H9 (cell line): ENCODE data around the gene MYLK4. TPM values are rescaled to one million over a fixed set of nuclear protein-coding genes. Genes with fewer than 3 reads are reported as not detected.

ENCODE experiments used
- DNase-seq: peaks from one replicate; pipeline ENCODE4 v3.0.0-alpha.2; 2017
- H2AFZ ChIP-seq: one replicate; pipeline ENCODE4 v1.6.1; 2013; ENCODE audit warnings: mild to moderate bottlenecking, low read length, control low read depth, moderate library complexity
- H2AK5ac ChIP-seq: 2 replicates; pipeline ENCODE4 v1.6.1; 2013; ENCODE audit warnings: low read length, control low read depth, mixed read lengths; ENCODE audit not compliant: insufficient read length
- H2BK120ac ChIP-seq: one replicate; pipeline ENCODE4 v1.6.1; 2013; ENCODE audit warnings: low read depth, mild to moderate bottlenecking, low read length, control low read depth, inconsistent platforms; ENCODE audit not compliant: poor library complexity, severe bottlenecking
- H2BK12ac ChIP-seq: 2 replicates; pipeline ENCODE4 v1.6.1; 2013; ENCODE audit warnings: low read length, control low read depth, mixed read lengths, low read depth; ENCODE audit not compliant: insufficient read length
- H2BK15ac ChIP-seq: 2 replicates; pipeline ENCODE4 v1.6.1; 2013; ENCODE audit warnings: low read depth, low read length, control low read depth
- H2BK20ac ChIP-seq: one replicate; pipeline ENCODE4 v1.6.1; 2013; ENCODE audit warnings: low read depth, mild to moderate bottlenecking, low read length, control low read depth, inconsistent platforms; ENCODE audit not compliant: poor library complexity, severe bottlenecking
- H2BK5ac ChIP-seq: 2 replicates; pipeline ENCODE4 v1.6.1; 2013; ENCODE audit warnings: low read length, control low read depth, mixed read lengths; ENCODE audit not compliant: insufficient read length
- H3K14ac ChIP-seq: 2 replicates; pipeline ENCODE4 v1.6.1; 2013; ENCODE audit warnings: low read length, control low read depth; ENCODE audit not compliant: insufficient read depth
- H3K18ac ChIP-seq: 2 replicates; pipeline ENCODE4 v1.6.1; 2013; ENCODE audit warnings: low read depth, mild to moderate bottlenecking, mixed read lengths, low read length, control low read depth; ENCODE audit not compliant: insufficient read length
- H3K23ac ChIP-seq: 2 replicates; pipeline ENCODE4 v1.6.1; 2013; ENCODE audit warnings: low read length, control low read depth, mixed read lengths, low read depth; ENCODE audit not compliant: insufficient read length
- H3K23me2 ChIP-seq: 2 replicates; pipeline ENCODE4 v1.6.1; 2013; ENCODE audit warnings: low read depth, mild to moderate bottlenecking, mixed read lengths, low read length, control low read depth; ENCODE audit not compliant: insufficient read length, poor library complexity, severe bottlenecking
- H3K27ac ChIP-seq: 2 replicates; pipeline ENCODE4 v1.5.1; 2013; ENCODE audit warnings: low read length, control low read depth, mixed read lengths, low read depth; ENCODE audit not compliant: insufficient read length
- H3K27me3 ChIP-seq: 2 replicates; pipeline ENCODE4 v1.6.1; 2013; ENCODE audit warnings: low read length, control low read depth, inconsistent platforms; ENCODE audit not compliant: insufficient read depth
- H3K4ac ChIP-seq: 2 replicates; pipeline ENCODE4 v1.6.1; 2013; ENCODE audit warnings: low read depth, mild to moderate bottlenecking, control low read depth, inconsistent platforms, low read length, moderate library complexity
- H3K4me1 ChIP-seq: 2 replicates; pipeline ENCODE4 v1.6.1; 2013; ENCODE audit warnings: low read length, control low read depth, inconsistent platforms; ENCODE audit not compliant: insufficient read depth
- H3K4me2 ChIP-seq: 2 replicates; pipeline ENCODE4 v1.6.1; 2013; ENCODE audit warnings: low read length, control low read depth, mixed read lengths; ENCODE audit not compliant: insufficient read length, insufficient read depth
- H3K56ac ChIP-seq: 2 replicates; pipeline ENCODE4 v1.6.1; 2013; ENCODE audit warnings: low read depth, mild to moderate bottlenecking, mixed read lengths, low read length, control low read depth; ENCODE audit not compliant: insufficient read length
- H3K79me1 ChIP-seq: 2 replicates; pipeline ENCODE4 v1.6.1; 2013; ENCODE audit warnings: low read depth, mild to moderate bottlenecking, moderate library complexity, low read length, control low read depth, inconsistent platforms; ENCODE audit not compliant: insufficient read depth, poor library complexity, severe bottlenecking
- H3K79me2 ChIP-seq: 2 replicates; pipeline ENCODE4 v1.6.1; 2013; ENCODE audit warnings: low read length, control low read depth, inconsistent platforms; ENCODE audit not compliant: insufficient read depth
- H3K9ac ChIP-seq: 2 replicates; pipeline ENCODE4 v1.6.1; 2013; ENCODE audit warnings: low read length, control low read depth, mixed read lengths; ENCODE audit not compliant: insufficient read length; ENCODE audit errors: extremely low read depth
- H3K9me3 ChIP-seq: one replicate; pipeline ENCODE4 v1.6.1; 2013; ENCODE audit warnings: low read depth, low read length, inconsistent platforms; ENCODE audit not compliant: control insufficient read depth
- H3T11ph ChIP-seq: one replicate; pipeline ENCODE4 v1.6.1; 2013; ENCODE audit warnings: mild to moderate bottlenecking, low read length, control low read depth, inconsistent platforms
- H4K20me1 ChIP-seq: one replicate; pipeline ENCODE4 v1.6.1; 2013; ENCODE audit not compliant: control insufficient read depth, insufficient read length, insufficient read depth
- H4K5ac ChIP-seq: 2 replicates; pipeline ENCODE4 v1.6.1; 2013; ENCODE audit warnings: low read depth, mild to moderate bottlenecking, mixed read lengths, low read length, control low read depth; ENCODE audit not compliant: insufficient read length
- H4K8ac ChIP-seq: replicated peaks from 2 replicates; pipeline ENCODE4 v1.6.1; 2013; ENCODE audit warnings: low read length, control low read depth, mixed read lengths, low read depth; ENCODE audit not compliant: insufficient read length
- H4K91ac ChIP-seq: 2 replicates; pipeline ENCODE4 v1.6.1; 2013; ENCODE audit warnings: low read depth, mild to moderate bottlenecking, moderate library complexity, mixed read lengths, low read length, control low read depth; ENCODE audit not compliant: insufficient read length
- H3K27ac Mint-ChIP-seq, 3 experiments: 2 replicates in 2 of 3; 3 replicates in 1 of 3; pipeline ENCODE4 v1.8.0; 2020 to 2021; ENCODE audit warnings: mixed read lengths in 3 of 3, mild to moderate bottlenecking in 1 of 3, moderate library complexity in 1 of 3
- H3K27me3 Mint-ChIP-seq: 2 replicates; pipeline ENCODE4 v1.8.0; 2021; ENCODE audit warnings: low read depth, mild to moderate bottlenecking, moderate library complexity, mixed read lengths
- H3K36me3 Mint-ChIP-seq, 3 experiments: 2 replicates in 2 of 3; 3 replicates in 1 of 3; pipeline ENCODE4 v1.8.0; 2020 to 2021; ENCODE audit warnings: low read depth in 3 of 3, mixed read lengths in 3 of 3; ENCODE audit not compliant: insufficient read depth in 1 of 3
- H3K4me1 Mint-ChIP-seq, 2 experiments: 2 replicates each; pipeline ENCODE4 v1.8.0; 2020; ENCODE audit warnings: mixed read lengths in 2 of 2
- H3K4me3 Mint-ChIP-seq, 2 experiments: 2 replicates in 1 of 2; 3 replicates in 1 of 2; pipeline ENCODE4 v1.8.0; 2020 to 2021; ENCODE audit warnings: mild to moderate bottlenecking in 2 of 2, mixed read lengths in 2 of 2, moderate library complexity in 1 of 2
- H3K9me3 Mint-ChIP-seq, 2 experiments: 2 replicates in 1 of 2; 3 replicates in 1 of 2; pipeline ENCODE4 v1.8.0; 2020; ENCODE audit warnings: mild to moderate bottlenecking in 2 of 2, mixed read lengths in 2 of 2, moderate library complexity in 1 of 2
- WGBS: extraction: QIAGEN DNeasy Blood & Tissue Kit; methylation state at CpG from one replicate; pipeline ENCODE4 v1.1.7; 2013; ENCODE audit warnings: missing lambda C conversion rate, low lambda C conversion rate, mixed read lengths; ENCODE audit not compliant: insufficient read length; ENCODE audit errors: extremely low coverage; 5-methylcytosine and 5-hydroxymethylcytosine counted together
- total RNA-seq: library from RNA; stranded (reverse); gene quantifications from 2 replicates; pipeline ENCODE4 v1.2.1, GENCODE V29; 2021
- TF ChIP-seq, protein P1 (sequence below): fragments of 200-600 bp; sonication (generic); conservative IDR thresholded peaks from 3 replicates; pipeline ENCODE4 v1.8.0; 2021; ENCODE audit warnings: antibody characterized with exemption, mild to moderate bottlenecking

Gene MYLK4
- total RNA-seq, 1 experiment from 2014 or later = 0.28 TPM

DNA sequence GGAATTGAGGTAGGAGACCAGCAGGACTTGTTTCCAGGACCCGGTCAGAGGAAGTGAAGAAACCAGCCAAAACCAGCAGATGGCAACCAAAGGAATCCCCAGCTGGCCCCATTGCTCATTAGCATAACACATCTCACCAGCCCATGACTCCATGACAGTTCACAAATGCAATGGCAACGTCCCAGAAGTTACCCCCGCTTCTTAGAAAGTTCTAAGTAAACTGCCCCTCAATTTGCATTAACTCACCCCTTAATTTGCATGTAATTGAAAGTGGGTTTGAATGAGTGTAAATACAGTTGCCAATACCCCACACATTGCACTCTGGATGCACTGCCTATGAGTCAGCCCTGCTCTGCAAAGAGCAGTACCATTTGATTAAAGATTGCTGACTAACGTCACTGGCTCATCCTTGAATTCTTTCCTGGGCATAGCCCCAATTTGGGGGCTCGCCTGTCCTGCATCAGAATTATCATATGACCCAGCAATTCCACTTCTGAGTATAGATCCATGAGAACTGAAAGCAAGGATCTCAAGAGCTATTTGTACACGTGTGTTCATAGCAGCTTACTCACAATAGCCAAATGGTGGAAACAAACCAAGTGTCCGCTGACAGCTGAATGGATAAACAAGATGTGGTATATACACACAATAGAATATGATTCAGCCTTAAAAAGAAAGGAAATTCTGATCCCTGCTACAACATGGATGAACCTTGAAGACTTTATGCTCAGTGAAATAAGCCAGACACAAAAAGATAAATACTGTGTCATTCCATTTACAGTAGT is 36.4 kb downstream of the MYLK4 start:
- no peak overlapping the region for H4K91ac ChIP-seq
- no peaks in the 10 kb centered on the region for H3K23me2 ChIP-seq
- H3K79me1 ChIP-seq = no peaks in the 10 kb centered on the region
- no peak overlapping the region for H2AFZ ChIP-seq
- no peak overlapping the region for H4K8ac ChIP-seq
- Mint-ChIP-seq H3K4me3 (no peak overlapping the region), H3K27me3 (no peaks in the 10 kb centered on the region; the same call in 1 of the 2 replicates), H3K9me3 (peaks cover 20 to 34% of the 10 kb centered on the region in 2 experiments), H3K4me1 (peaks cover 10 to 12% of the 10 kb centered on the region in 2 experiments), H3K27ac (no peak overlapping the region), H3K36me3 (peaks cover 15 to 24% (median 24%) of the 10 kb centered on the region in 3 experiments)
- no peaks in the 10 kb centered on the region for H3K79me2 ChIP-seq
- H3K4me2 ChIP-seq = no peak overlapping the region
- no peak overlapping the region for H3K14ac ChIP-seq
- no peak overlapping the region for H3K56ac ChIP-seq
- no peak overlapping the region for H2BK15ac ChIP-seq
- H3K9me3 ChIP-seq = peaks cover 8% of the 10 kb centered on the region
- no peaks in the 10 kb centered on the region for H4K20me1 ChIP-seq
- H2AK5ac ChIP-seq = no peak overlapping the region
- no peak overlapping the region for H3K18ac ChIP-seq
- H3K9ac ChIP-seq = no peak overlapping the region
- no CpG with 5 or more reads among the region's 7 CpGs for WGBS
- TF ChIP-seq, protein P1, sequence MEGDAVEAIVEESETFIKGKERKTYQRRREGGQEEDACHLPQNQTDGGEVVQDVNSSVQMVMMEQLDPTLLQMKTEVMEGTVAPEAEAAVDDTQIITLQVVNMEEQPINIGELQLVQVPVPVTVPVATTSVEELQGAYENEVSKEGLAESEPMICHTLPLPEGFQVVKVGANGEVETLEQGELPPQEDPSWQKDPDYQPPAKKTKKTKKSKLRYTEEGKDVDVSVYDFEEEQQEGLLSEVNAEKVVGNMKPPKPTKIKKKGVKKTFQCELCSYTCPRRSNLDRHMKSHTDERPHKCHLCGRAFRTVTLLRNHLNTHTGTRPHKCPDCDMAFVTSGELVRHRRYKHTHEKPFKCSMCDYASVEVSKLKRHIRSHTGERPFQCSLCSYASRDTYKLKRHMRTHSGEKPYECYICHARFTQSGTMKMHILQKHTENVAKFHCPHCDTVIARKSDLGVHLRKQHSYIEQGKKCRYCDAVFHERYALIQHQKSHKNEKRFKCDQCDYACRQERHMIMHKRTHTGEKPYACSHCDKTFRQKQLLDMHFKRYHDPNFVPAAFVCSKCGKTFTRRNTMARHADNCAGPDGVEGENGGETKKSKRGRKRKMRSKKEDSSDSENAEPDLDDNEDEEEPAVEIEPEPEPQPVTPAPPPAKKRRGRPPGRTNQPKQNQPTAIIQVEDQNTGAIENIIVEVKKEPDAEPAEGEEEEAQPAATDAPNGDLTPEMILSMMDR = no peak
- DNase-seq = no peak
- H2BK20ac ChIP-seq = no peak overlapping the region
- no peaks in the 10 kb centered on the region for H3K27me3 ChIP-seq
- H3T11ph ChIP-seq = no peak overlapping the region
- no peak overlapping the region for H3K23ac ChIP-seq
- H2BK12ac ChIP-seq = no peak overlapping the region
- H3K27ac ChIP-seq = no peak overlapping the region
- H3K4ac ChIP-seq = no peak overlapping the region
- no peak overlapping the region for H2BK5ac ChIP-seq
- H4K5ac ChIP-seq = no peak overlapping the region
- H2BK120ac ChIP-seq = no peak overlapping the region
- H3K4me1 ChIP-seq = no peaks in the 10 kb centered on the region
